HL-60 (cell line): ENCODE results near the gene OTOP3.

ENCODE experiments used
- DNase-seq, 2 experiments: peaks; one replicate each; pipeline ENCODE4 v3.0.0-alpha.2; 2010 to 2020; ENCODE audit warnings: low read depth in 1 of 2, low spot score in 1 of 2
- H3K27ac ChIP-seq: fragments of 250-450 bp; sonication (Bioruptor Pico); replicated peaks from 2 replicates; pipeline ENCODE4 v1.5.1; 2020; ENCODE audit warnings: mild to moderate bottlenecking, moderate library complexity
- H3K27me3 ChIP-seq: fragments of 250-450 bp; sonication (Bioruptor Pico); 2 replicates; pipeline ENCODE4 v1.5.1; 2021; ENCODE audit warnings: mild to moderate bottlenecking, moderate library complexity; ENCODE audit not compliant: insufficient read depth, poor library complexity, severe bottlenecking
- H3K4me3 ChIP-seq: replicated peaks from 2 replicates; pipeline ENCODE4 v1.5.1; 2011; ENCODE audit warnings: mild to moderate bottlenecking, control low read depth, low read length; ENCODE audit not compliant: insufficient read depth
- GABPA ChIP-seq: IDR thresholded peaks from 2 replicates; pipeline ENCODE4 v1.6.1; 2012; ENCODE audit warnings: low read depth
- POLR2AphosphoS5 ChIP-seq: IDR thresholded peaks from 2 replicates; pipeline ENCODE4 v1.6.1; 2012; ENCODE audit warnings: low read depth
- SPI1 ChIP-seq: IDR thresholded peaks from 2 replicates; pipeline ENCODE4 v1.6.1; 2012; ENCODE audit warnings: low read depth, mild to moderate bottlenecking, borderline replicate concordance
- TF ChIP-seq, protein P1 (sequence below): IDR thresholded peaks from one replicate; pipeline ENCODE4 v1.5.1; 2011; ENCODE audit warnings: low read length, control low read depth, inconsistent platforms; ENCODE audit not compliant: insufficient read depth
- TF ChIP-seq, protein P2 (sequence below): IDR thresholded peaks from 2 replicates; pipeline ENCODE4 v1.6.1; 2012; ENCODE audit warnings: low read depth; ENCODE audit not compliant: insufficient replicate concordance

The OTOP3 gene

DNA sequence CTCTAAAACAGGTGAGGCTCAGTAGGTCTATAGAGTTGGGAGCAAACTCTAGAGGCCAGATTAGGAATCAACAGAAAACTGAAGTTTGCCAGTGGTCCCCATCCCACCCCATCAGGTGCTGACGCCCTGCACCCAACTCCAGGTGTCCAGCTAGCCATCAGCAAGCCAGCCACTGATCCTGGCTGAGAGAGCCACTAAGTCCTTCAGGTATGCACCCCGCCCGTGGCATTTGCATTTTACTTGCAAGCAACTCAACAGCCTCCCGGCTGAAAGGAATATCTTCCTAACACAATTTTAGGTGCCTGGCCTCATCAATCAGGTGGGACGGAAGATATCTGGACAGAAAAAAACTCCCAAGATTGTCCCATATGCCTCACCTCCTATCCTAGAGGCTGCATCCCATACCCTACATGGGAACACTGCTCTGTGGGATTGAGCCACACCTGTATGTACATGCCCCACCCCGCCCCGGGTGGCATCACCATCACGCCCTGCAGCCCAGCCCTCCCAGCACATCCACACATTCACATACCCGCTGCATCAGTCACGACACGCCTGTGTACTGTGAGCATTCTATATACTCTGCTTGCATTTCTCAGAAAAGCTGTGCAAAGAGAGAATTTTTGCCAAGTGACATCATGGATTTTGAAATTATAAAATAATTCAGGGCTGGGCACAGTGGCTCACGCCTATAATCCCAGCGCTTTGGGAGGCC, 8.3 kb downstream of the OTOP3 start:
- H3K27ac ChIP-seq = no peak overlapping the region
- H3K27me3 ChIP-seq = peaks cover 2% of the 10 kb centered on the region
- TF ChIP-seq, protein P1, sequence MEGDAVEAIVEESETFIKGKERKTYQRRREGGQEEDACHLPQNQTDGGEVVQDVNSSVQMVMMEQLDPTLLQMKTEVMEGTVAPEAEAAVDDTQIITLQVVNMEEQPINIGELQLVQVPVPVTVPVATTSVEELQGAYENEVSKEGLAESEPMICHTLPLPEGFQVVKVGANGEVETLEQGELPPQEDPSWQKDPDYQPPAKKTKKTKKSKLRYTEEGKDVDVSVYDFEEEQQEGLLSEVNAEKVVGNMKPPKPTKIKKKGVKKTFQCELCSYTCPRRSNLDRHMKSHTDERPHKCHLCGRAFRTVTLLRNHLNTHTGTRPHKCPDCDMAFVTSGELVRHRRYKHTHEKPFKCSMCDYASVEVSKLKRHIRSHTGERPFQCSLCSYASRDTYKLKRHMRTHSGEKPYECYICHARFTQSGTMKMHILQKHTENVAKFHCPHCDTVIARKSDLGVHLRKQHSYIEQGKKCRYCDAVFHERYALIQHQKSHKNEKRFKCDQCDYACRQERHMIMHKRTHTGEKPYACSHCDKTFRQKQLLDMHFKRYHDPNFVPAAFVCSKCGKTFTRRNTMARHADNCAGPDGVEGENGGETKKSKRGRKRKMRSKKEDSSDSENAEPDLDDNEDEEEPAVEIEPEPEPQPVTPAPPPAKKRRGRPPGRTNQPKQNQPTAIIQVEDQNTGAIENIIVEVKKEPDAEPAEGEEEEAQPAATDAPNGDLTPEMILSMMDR = no peak
- TF ChIP-seq SPI1 (no peak), GABPA (no peak), POLR2AphosphoS5 (no peak)
- TF ChIP-seq, protein P2, sequence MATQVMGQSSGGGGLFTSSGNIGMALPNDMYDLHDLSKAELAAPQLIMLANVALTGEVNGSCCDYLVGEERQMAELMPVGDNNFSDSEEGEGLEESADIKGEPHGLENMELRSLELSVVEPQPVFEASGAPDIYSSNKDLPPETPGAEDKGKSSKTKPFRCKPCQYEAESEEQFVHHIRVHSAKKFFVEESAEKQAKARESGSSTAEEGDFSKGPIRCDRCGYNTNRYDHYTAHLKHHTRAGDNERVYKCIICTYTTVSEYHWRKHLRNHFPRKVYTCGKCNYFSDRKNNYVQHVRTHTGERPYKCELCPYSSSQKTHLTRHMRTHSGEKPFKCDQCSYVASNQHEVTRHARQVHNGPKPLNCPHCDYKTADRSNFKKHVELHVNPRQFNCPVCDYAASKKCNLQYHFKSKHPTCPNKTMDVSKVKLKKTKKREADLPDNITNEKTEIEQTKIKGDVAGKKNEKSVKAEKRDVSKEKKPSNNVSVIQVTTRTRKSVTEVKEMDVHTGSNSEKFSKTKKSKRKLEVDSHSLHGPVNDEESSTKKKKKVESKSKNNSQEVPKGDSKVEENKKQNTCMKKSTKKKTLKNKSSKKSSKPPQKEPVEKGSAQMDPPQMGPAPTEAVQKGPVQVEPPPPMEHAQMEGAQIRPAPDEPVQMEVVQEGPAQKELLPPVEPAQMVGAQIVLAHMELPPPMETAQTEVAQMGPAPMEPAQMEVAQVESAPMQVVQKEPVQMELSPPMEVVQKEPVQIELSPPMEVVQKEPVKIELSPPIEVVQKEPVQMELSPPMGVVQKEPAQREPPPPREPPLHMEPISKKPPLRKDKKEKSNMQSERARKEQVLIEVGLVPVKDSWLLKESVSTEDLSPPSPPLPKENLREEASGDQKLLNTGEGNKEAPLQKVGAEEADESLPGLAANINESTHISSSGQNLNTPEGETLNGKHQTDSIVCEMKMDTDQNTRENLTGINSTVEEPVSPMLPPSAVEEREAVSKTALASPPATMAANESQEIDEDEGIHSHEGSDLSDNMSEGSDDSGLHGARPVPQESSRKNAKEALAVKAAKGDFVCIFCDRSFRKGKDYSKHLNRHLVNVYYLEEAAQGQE = no peak
- H3K4me3 ChIP-seq = no peak overlapping the region
- DNase-seq = no peak

DNA sequence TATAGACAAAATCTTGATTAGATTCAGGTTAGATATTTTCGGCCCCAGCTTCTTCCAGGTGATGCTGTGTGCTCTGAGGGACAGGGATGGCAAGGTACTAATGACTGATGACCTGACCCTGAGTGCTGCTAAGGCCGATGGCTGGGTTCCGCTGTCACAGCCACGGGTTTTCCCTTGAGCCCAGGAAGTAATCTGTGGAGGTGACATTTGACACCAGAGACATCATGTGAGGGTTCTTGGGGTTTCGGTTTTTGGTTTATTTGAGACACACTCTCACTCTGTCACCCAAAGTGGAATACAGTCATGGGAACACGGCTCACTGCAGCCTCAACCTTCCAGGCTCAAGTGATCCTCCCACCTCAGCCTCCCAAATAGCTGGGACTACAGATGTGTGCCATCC, 9.8 kb downstream of the OTOP3 start:
- TF ChIP-seq SPI1 = no peak
- no peak for TF ChIP-seq GABPA
- TF ChIP-seq POLR2AphosphoS5 = no peak
- TF ChIP-seq, protein P2 = no peak
- TF ChIP-seq, protein P1 = no peak
- peaks cover 2% of the 10 kb centered on the region for H3K27me3 ChIP-seq
- no peak for DNase-seq
- no peak overlapping the region for H3K27ac ChIP-seq
- no peak overlapping the region for H3K4me3 ChIP-seq

DNA sequence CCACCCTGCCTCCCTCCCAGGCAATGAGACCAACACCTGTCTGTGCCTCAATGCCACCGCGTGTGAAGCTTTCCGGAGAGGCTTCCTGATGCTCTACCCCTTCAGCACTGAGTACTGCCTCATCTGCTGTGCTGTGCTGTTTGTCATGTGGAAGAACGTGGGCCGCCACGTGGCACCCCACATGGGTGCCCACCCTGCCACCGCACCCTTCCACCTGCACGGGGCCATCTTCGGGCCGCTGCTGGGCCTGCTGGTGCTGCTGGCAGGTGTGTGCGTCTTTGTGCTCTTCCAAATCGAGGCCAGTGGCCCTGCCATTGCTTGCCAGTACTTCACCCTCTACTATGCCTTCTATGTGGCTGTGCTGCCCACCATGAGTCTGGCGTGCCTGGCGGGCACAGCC, 10.9 kb downstream of the OTOP3 start:
- peaks cover 2% of the 10 kb centered on the region for H3K27me3 ChIP-seq
- no peak overlapping the region for H3K27ac ChIP-seq
- no peak for DNase-seq
- H3K4me3 ChIP-seq = no peak overlapping the region
- TF ChIP-seq POLR2AphosphoS5 (no peak), SPI1 (no peak), GABPA (no peak)
- TF ChIP-seq, protein P1 = no peak
- TF ChIP-seq, protein P2 = no peak
